Astrocyte of the cerebellum (primary cell): ENCODE measurements around the gene CACNA1H.

ENCODE experiments used
- DNase-seq: peaks from one replicate; pipeline ENCODE4 v3.0.0-alpha.2; 2011; ENCODE audit warnings: low read depth
- H3K4me3 ChIP-seq: 2 replicates; pipeline ENCODE4 v1.5.1; 2011; ENCODE audit warnings: mild to moderate bottlenecking, low read depth, low read length, moderate library complexity
- in situ Hi-C: cut with HindIII; loops from 2 replicates; pipeline ENCODE4 v1.10.0; 2017; ENCODE audit warnings: low sequenced_read_pairs
- TF ChIP-seq, protein P1 (sequence below): IDR thresholded peaks from 2 replicates; pipeline ENCODE4 v1.5.1; 2012; ENCODE audit warnings: low read length, low read depth, moderate library complexity, mild to moderate bottlenecking; ENCODE audit errors: missing control alignments

Gene CACNA1H

DNA sequence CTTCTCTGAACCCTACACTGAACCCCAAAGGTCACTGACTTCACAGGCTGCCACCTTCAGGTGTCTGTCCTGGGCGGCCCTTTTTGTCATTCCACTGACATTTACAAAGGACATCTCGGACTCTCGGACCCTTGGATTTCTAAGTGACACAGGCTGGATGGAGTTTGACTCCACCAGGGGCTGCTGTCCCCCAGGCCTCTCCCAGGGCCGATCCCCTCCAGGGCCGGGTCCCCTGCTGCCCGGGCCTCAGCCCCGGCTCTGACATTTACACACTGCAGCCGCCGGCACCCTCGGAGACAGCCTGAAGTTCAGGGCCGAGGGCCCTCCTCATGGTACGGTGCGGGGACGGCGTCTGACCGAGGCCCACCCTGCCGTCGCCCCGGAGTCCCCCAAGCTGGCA is 24.1 kb downstream of the CACNA1H start:
- H3K4me3 ChIP-seq, result no peak overlapping the region
- in situ Hi-C loops, result no loop called here
- DNase-seq, result no peak
- TF ChIP-seq, protein P1, sequence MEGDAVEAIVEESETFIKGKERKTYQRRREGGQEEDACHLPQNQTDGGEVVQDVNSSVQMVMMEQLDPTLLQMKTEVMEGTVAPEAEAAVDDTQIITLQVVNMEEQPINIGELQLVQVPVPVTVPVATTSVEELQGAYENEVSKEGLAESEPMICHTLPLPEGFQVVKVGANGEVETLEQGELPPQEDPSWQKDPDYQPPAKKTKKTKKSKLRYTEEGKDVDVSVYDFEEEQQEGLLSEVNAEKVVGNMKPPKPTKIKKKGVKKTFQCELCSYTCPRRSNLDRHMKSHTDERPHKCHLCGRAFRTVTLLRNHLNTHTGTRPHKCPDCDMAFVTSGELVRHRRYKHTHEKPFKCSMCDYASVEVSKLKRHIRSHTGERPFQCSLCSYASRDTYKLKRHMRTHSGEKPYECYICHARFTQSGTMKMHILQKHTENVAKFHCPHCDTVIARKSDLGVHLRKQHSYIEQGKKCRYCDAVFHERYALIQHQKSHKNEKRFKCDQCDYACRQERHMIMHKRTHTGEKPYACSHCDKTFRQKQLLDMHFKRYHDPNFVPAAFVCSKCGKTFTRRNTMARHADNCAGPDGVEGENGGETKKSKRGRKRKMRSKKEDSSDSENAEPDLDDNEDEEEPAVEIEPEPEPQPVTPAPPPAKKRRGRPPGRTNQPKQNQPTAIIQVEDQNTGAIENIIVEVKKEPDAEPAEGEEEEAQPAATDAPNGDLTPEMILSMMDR, result no peak

DNA sequence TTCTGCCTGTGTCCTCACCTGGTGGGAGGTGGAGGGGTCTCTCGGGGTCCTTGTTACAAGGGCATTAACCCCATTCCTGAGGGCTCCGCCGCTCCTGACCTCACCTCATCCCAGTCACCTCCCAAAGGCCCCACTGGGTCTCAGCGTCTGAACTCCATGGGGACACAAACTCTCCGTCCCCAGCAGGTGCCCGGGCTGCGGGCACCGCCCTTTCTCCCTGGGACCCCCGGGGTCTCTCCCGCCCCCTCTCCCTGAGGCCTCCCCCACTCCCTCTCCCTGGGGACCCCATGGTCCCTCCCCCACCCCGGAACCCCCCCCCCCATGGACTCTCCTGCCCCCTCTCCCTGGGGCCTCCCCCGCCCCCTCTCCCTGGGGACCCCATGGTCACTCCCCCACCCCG is 24.8 kb downstream of the CACNA1H start:
- in situ Hi-C loops, result no loop called here
- no peak overlapping the region for H3K4me3 ChIP-seq
- no peak for DNase-seq
- TF ChIP-seq, protein P1, result no peak

DNA sequence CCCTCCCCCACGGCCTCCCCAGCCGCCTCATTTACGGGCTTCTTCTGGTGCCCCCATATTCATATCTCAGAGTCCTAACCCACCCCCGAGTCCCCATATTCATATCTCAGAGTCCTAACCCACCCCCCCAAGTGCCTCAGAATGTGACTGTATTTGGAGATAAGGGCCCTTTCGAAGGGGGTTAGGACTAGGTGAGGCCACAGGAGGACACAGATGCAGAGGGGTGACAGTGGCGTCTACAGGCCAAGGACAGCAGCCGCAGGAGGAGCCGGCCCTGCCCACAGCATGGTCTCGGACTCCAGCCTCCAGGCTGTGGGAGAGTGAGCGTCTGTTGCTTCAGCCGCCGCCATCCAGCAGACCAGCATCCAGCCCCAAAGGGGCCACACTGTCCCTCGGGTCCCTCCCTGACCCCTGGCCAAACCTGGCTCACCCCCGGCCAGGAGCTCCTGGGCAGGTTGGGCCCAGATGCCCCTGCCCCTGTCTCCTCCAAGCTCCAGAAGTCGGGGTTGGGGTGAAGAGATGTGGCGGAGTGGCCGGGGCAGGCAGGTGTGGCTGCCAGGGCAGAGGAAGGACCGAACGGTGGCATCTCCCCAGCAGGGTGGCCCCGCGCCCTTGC is 25.5 kb downstream of the CACNA1H start:
- in situ Hi-C loops, result no loop called here
- no peak overlapping the region for H3K4me3 ChIP-seq
- TF ChIP-seq, protein P1, result no peak
- no peak for DNase-seq

DNA sequence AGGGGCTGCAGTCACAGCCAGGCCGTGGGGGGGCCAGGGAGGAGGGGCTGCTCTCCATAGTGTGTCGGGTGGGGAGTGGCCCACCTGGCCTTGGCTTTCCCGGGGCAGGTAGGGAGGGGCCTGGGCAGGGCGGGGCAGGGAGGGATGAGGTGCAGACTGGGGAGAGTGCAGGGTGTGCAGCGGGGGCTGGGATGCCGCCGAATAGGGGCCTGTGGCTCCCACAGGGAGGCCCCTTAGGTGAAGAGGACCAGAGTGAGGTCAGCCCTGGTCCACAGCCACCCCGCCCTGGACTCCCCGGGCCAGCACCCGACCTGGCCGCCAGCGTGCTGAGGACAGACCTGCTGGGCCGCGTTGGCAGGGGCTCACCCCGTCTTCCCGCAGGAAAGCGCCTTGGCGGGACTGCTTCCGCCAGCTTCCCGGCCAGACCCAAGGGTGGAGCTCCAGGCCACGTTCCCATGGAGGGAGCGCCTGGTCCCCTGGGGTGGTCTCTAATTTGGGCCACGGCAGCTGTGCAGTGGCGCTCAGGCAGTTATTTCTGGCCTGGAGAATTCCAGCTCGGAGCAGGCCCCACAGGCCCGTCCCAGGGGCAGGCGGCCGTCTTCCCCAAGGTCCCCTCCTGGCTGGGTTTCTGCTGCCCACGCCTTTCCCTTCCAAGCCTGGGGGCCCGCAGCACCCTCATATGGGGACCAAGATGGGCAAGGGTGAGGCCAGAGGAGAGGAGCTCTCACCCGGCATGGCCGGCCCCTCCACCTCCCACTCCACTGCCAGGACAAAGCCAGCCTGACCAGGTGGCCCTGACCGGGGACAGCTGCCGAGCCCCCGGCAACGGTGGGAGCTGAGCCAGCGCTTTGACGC is 27.9 kb downstream of the CACNA1H start:
- DNase-seq, result no peak
- in situ Hi-C loops, result loop anchor here (5.0 kb wide), 1 partner anchor 68 kb away; no protein-coding TSS in a partner anchor

DNA sequence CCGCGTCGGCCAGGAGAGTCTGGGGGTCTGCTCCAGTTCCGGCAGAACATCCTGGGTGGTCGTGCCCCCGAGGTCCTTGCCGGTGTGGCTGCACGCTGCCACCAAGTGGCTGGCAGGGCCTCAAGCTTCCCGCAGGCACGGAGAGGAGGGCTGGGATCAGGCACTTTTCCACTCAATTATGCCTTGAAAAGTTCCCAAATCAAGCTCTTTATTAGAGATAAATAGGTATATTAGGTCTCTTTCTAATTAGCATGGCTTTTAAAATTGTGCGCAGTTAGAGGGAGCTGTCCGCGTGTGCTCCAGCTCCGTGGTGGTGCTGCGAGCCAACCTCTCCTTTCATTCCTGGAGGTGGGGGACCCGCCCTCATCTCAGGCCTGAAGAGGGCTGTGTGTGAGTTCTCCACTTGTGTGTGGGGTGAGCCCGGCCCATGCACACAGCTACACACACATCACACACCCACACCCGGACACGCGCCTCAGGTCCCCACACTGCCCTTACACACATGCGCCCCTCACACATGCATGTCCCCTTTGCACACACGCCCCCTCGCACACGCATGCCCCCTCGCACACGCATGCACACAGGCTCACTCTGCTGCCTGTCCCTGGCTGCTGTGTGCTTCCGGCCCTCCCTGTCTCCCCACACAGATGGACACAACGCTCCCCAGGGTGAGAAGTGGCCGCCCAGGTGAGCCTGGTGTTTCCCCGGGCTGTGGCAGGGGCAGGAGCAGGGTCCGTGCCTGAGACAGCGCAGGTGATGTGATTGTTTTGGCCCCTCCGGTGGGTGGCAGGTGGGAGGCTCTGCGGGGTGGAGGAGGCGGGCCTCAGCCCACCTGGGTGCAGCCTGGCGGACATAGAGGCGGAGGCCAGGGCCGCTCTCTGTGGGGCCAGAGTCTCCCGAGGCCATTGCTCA is 28.8 kb downstream of the CACNA1H start:
- H3K4me3 ChIP-seq, result no peak overlapping the region
- in situ Hi-C loops, result loop anchor here (5.0 kb wide), 1 partner anchor 69 kb away; no protein-coding TSS in a partner anchor
- DNase-seq, result no peak
- TF ChIP-seq, protein P1, result no peak

More for the DNA sequence above, 27.9 kb downstream of the CACNA1H start:
- H3K4me3 ChIP-seq, result no peak overlapping the region
- TF ChIP-seq, protein P1, result no peak

DNA sequence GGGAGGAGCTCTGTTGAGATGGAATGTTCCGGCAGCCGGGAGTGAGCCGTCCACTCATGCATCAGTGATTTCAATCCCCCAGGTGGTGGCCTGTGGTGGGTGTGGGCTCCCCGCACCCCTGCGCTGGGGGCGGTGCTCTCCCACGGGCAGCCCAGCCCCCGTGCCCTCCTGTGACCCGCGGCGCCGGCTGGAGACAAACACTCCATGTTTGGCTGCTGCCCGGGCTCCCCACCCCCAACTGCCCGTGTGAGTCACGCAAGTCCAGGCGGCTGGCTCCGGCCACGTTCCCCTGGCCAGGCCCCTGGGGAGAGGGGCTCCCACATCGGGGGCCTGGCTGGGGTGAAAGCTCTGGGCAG is 29.4 kb downstream of the CACNA1H start:
- in situ Hi-C loops, result loop anchor here (5.0 kb wide), 1 partner anchor 70 kb away; no protein-coding TSS in a partner anchor
- no peak overlapping the region for H3K4me3 ChIP-seq
- peak; percentile 34 for DNase-seq
- TF ChIP-seq, protein P1, result no peak
